WTC11 (cell line): ENCODE measurements around the gene ZNF75A. TPM values are rescaled to one million over a fixed set of nuclear protein-coding genes. Genes with fewer than 3 reads are reported as not detected.

ENCODE experiments used
- ATAC-seq: fragments of 200-7000 bp; cut with Tn5 transposase; 2 replicates; pipeline ENCODE4 v1.10.0; 2021; ENCODE audit warnings: mild to moderate bottlenecking, moderate library complexity
- CTCF ChIA-PET: fragments of 300-600 bp; sonication (Branson Sonifier 250); formaldehyde crosslinking; loops from one replicate; lab custom pipeline; 2021; ENCODE audit warnings: antibody characterized with exemption; lab: Charles Lee
- POLR2A ChIA-PET: fragments of 350-600 bp; sonication (Branson Sonifier 250); formaldehyde crosslinking; loops from one replicate; lab custom pipeline; 2021; ENCODE audit warnings: antibody characterized with exemption; lab: Charles Lee
- DNase-seq: peaks from one replicate; pipeline ENCODE4 v3.0.0; 2021; ENCODE audit warnings: low spot score
- H3K27ac Mint-ChIP-seq: 2 replicates; pipeline ENCODE4 v1.8.0; 2021; ENCODE audit warnings: mixed read lengths
- H3K27me3 Mint-ChIP-seq: 2 replicates; pipeline ENCODE4 v1.8.0; 2021; ENCODE audit warnings: low read depth, mild to moderate bottlenecking, moderate library complexity, mixed read lengths
- H3K36me3 Mint-ChIP-seq: 2 replicates; pipeline ENCODE4 v1.8.0; 2021; ENCODE audit warnings: mixed read lengths
- H3K4me1 Mint-ChIP-seq: 2 replicates; pipeline ENCODE4 v1.8.0; 2022; ENCODE audit warnings: mixed read lengths
- H3K4me3 Mint-ChIP-seq: 2 replicates; pipeline ENCODE4 v1.8.0; 2021; ENCODE audit warnings: mild to moderate bottlenecking, moderate library complexity, mixed read lengths
- H3K9me3 Mint-ChIP-seq: 2 replicates; pipeline ENCODE4 v1.8.0; 2021; ENCODE audit warnings: mixed read lengths
- ESRRA ChIP-seq: sonication (generic); formaldehyde crosslinking; IDR thresholded peaks from 2 replicates; pipeline ENCODE4 v1.8.1; 2022; ENCODE audit warnings: mild to moderate bottlenecking, missing genetic modification reagents, borderline replicate concordance
- FOXP1 ChIP-seq: sonication (generic); formaldehyde crosslinking; IDR thresholded peaks from 2 replicates; pipeline ENCODE4 v1.8.0; 2022; ENCODE audit warnings: missing genetic modification reagents, mild to moderate bottlenecking, moderate library complexity, borderline replicate concordance
- GABPB1 ChIP-seq: sonication (generic); formaldehyde crosslinking; IDR thresholded peaks from 2 replicates; pipeline ENCODE4 v1.8.1; 2023; ENCODE audit warnings: mild to moderate bottlenecking, missing genetic modification reagents
- GTF2I ChIP-seq: fragments of 250-450 bp; sonication (Bioruptor Pico); conservative IDR thresholded peaks from 2 replicates; pipeline ENCODE4 v1.4.0; 2021; ENCODE audit warnings: mild to moderate bottlenecking
- JAZF1 ChIP-seq: fragments of 250-450 bp; sonication (Bioruptor Pico); IDR thresholded peaks from 2 replicates; pipeline ENCODE4 v1.9.0; 2021; ENCODE audit warnings: moderate library complexity, mild to moderate bottlenecking, inconsistent platforms
- KAT7 ChIP-seq: sonication (generic); formaldehyde crosslinking; IDR thresholded peaks from 2 replicates; pipeline ENCODE4 v1.8.1; 2023; ENCODE audit warnings: missing genetic modification reagents, mild to moderate bottlenecking, borderline replicate concordance
- MYBL2 ChIP-seq: sonication (generic); formaldehyde crosslinking; IDR thresholded peaks from 2 replicates; pipeline ENCODE4 v1.8.1; 2023; ENCODE audit warnings: mild to moderate bottlenecking, moderate library complexity, missing genetic modification reagents
- NR2C2 ChIP-seq: sonication (generic); formaldehyde crosslinking; IDR thresholded peaks from 2 replicates; pipeline ENCODE4 v1.8.0; 2022; ENCODE audit warnings: mild to moderate bottlenecking, missing genetic modification reagents
- NR3C1 ChIP-seq: sonication (generic); formaldehyde crosslinking; conservative IDR thresholded peaks from 2 replicates; pipeline ENCODE4 v1.8.1; 2023; ENCODE audit warnings: low read depth, mild to moderate bottlenecking, missing genetic modification reagents
- RELA ChIP-seq: sonication (generic); formaldehyde crosslinking; IDR thresholded peaks from 2 replicates; pipeline ENCODE4 v1.8.1; 2022; ENCODE audit warnings: missing genetic modification reagents, mild to moderate bottlenecking, borderline replicate concordance
- SP1 ChIP-seq: sonication (generic); formaldehyde crosslinking; conservative IDR thresholded peaks from 2 replicates; pipeline ENCODE4 v1.8.1; 2022; ENCODE audit warnings: missing genetic modification reagents
- TCF7 ChIP-seq: sonication (generic); formaldehyde crosslinking; IDR thresholded peaks from 2 replicates; pipeline ENCODE4 v1.8.0; 2022; ENCODE audit warnings: mild to moderate bottlenecking, low read depth, missing genetic modification reagents, moderate library complexity
- TEAD4 ChIP-seq: sonication (generic); formaldehyde crosslinking; IDR thresholded peaks from 2 replicates; pipeline ENCODE4 v1.8.0; 2022; ENCODE audit warnings: mild to moderate bottlenecking, missing genetic modification reagents
- ZBTB21 ChIP-seq: sonication (generic); formaldehyde crosslinking; IDR thresholded peaks from 2 replicates; pipeline ENCODE4 v1.8.1; 2023; ENCODE audit warnings: mild to moderate bottlenecking, missing genetic modification reagents, borderline replicate concordance
- ZNF138 ChIP-seq: sonication (generic); formaldehyde crosslinking; conservative IDR thresholded peaks from 2 replicates; pipeline ENCODE4 v1.8.1; 2022; ENCODE audit warnings: mild to moderate bottlenecking, moderate library complexity, missing genetic modification reagents
- total RNA-seq: library from RNA; stranded (reverse); gene quantifications from 3 replicates; pipeline ENCODE4 v1.2.3, GENCODE V29; 2021
- TF ChIP-seq, protein P1 (sequence below): sonication (generic); formaldehyde crosslinking; IDR thresholded peaks from 2 replicates; pipeline ENCODE4 v1.8.0; 2023; ENCODE audit warnings: missing genetic modification reagents
- TF ChIP-seq, protein P2 (sequence below): sonication (generic); formaldehyde crosslinking; IDR thresholded peaks from 2 replicates; pipeline ENCODE4 v1.8.1; 2022; ENCODE audit warnings: low read depth, missing genetic modification reagents, borderline replicate concordance
- TF ChIP-seq, protein P3 (sequence below): sonication (generic); formaldehyde crosslinking; IDR thresholded peaks from 2 replicates; pipeline ENCODE4 v1.8.1; 2023; ENCODE audit warnings: mild to moderate bottlenecking, moderate library complexity, missing genetic modification reagents
- TF ChIP-seq, protein P4 (sequence below): sonication (generic); formaldehyde crosslinking; IDR thresholded peaks from 2 replicates; pipeline ENCODE4 v1.8.0; 2022; ENCODE audit warnings: mild to moderate bottlenecking, missing genetic modification reagents
- TF ChIP-seq, protein P5 (sequence below): fragments of 250-450 bp; sonication (Bioruptor Pico); IDR thresholded peaks from 2 replicates; pipeline ENCODE4 v2.1.2; 2022; ENCODE audit warnings: mild to moderate bottlenecking, moderate library complexity

The ZNF75A gene
- total RNA-seq, 1 experiment from 2014 or later = 31.5 TPM

GRCh38 chr16:3256146-3256865 lies 49.0 kb upstream of the ZNF75A start, which contains the start of gene MEFV (continued):
- TF ChIP-seq ZBTB21 (no peak), NR3C1 (no peak), ESRRA (CRISPR knock-in tag) (no peak), ZNF138 (CRISPR knock-in tag) (no peak), TEAD4 (no peak), TCF7 (CRISPR knock-in tag) (no peak), GTF2I (CRISPR knock-in tag) (no peak), NR2C2 (CRISPR knock-in tag) (no peak)
- TF ChIP-seq, protein P1, sequence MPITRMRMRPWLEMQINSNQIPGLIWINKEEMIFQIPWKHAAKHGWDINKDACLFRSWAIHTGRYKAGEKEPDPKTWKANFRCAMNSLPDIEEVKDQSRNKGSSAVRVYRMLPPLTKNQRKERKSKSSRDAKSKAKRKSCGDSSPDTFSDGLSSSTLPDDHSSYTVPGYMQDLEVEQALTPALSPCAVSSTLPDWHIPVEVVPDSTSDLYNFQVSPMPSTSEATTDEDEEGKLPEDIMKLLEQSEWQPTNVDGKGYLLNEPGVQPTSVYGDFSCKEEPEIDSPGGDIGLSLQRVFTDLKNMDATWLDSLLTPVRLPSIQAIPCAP (CRISPR knock-in tag) = no peak

DNA sequence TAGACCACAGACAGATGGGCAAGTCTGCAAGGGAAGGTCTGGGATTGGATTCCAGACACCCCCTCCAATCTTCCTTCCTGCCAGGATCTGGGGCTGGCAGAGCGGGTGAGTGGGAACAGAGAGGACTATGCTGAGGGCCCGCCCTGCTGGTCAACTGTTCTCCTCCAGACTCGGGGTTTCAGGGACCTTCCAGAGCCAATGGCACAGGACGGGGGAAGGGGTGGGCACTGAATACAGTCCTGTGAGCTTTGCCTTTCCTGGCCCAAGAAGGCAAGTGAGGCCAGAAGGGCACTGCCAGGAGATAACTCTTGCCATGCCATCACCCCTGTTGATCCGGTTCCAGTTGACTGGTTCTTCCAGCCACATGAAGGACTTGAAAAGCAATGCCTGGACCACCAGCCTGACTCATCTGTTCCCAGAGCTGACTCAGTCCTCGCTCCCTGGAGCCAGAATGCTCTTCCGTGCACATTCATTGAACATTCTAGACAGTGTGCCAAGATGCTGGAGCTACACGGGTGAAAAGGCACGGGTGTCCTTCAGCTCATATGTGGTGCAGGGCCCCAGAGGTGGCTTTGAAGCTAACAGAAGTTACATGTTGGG lies 48.3 kb upstream of the ZNF75A start:
- H3K36me3 Mint-ChIP-seq = no peaks in the 10 kb centered on the region
- DNase-seq (no peak), ATAC-seq (no peak)
- no peaks in the 10 kb centered on the region for H3K4me1 Mint-ChIP-seq
- peaks cover 58% of the 10 kb centered on the region for H3K27me3 Mint-ChIP-seq
- TF ChIP-seq, protein P2, sequence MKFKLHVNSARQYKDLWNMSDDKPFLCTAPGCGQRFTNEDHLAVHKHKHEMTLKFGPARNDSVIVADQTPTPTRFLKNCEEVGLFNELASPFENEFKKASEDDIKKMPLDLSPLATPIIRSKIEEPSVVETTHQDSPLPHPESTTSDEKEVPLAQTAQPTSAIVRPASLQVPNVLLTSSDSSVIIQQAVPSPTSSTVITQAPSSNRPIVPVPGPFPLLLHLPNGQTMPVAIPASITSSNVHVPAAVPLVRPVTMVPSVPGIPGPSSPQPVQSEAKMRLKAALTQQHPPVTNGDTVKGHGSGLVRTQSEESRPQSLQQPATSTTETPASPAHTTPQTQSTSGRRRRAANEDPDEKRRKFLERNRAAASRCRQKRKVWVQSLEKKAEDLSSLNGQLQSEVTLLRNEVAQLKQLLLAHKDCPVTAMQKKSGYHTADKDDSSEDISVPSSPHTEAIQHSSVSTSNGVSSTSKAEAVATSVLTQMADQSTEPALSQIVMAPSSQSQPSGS = no peak
- TF ChIP-seq, protein P3, sequence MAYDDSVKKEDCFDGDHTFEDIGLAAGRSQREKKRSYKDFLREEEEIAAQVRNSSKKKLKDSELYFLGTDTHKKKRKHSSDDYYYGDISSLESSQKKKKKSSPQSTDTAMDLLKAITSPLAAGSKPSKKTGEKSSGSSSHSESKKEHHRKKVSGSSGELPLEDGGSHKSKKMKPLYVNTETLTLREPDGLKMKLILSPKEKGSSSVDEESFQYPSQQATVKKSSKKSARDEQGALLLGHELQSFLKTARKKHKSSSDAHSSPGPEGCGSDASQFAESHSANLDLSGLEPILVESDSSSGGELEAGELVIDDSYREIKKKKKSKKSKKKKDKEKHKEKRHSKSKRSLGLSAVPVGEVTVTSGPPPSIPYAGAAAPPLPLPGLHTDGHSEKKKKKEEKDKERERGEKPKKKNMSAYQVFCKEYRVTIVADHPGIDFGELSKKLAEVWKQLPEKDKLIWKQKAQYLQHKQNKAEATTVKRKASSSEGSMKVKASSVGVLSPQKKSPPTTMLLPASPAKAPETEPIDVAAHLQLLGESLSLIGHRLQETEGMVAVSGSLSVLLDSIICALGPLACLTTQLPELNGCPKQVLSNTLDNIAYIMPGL (CRISPR knock-in tag) = no peak
- no peak for TF ChIP-seq FOXP1 (CRISPR knock-in tag)
- TF ChIP-seq NR2C2 (CRISPR knock-in tag) = no peak
- TF ChIP-seq, protein P4, sequence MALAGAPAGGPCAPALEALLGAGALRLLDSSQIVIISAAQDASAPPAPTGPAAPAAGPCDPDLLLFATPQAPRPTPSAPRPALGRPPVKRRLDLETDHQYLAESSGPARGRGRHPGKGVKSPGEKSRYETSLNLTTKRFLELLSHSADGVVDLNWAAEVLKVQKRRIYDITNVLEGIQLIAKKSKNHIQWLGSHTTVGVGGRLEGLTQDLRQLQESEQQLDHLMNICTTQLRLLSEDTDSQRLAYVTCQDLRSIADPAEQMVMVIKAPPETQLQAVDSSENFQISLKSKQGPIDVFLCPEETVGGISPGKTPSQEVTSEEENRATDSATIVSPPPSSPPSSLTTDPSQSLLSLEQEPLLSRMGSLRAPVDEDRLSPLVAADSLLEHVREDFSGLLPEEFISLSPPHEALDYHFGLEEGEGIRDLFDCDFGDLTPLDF (CRISPR knock-in tag) = no peak
- TF ChIP-seq MYBL2 (CRISPR knock-in tag) = no peak
- no peak for TF ChIP-seq JAZF1
- no peak for TF ChIP-seq KAT7 (CRISPR knock-in tag)
- H3K27ac Mint-ChIP-seq = no peak overlapping the region
- ChIA-PET CTCF (interaction anchor here (1.2 to 1.5 kb wide), 2 partner anchors 10 to 22 kb away, joined by 3 to 5 read pairs; partner anchors contain the start of gene ZNF200), POLR2A (interaction anchor here (0.6 kb wide), 1 partner anchor 15 kb away, joined by 3 read pairs; no protein-coding TSS in a partner anchor)
- H3K9me3 Mint-ChIP-seq = peaks cover 4% of the 10 kb centered on the region
- H3K4me3 Mint-ChIP-seq = no peak overlapping the region

DNA sequence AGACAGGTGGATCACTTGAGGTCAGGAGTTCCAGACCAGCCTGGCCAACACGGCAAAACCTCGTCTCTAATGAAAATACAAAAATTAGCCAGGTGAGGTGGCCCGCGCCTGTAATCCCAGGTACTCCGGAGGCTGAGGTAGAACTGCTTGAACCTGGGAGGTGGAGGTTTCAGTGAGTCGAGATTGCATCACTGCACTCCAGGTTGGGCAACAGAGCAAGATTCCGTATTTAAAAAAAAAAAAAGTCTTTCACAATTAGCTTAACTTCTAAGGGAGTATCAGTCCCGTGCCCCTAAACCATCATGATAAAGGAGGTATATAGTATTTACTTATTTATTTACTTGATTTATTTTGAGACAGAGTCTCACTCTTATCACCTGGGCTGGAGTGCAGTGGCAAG lies 45.5 kb upstream of the ZNF75A start:
- POLR2A ChIA-PET = no interaction called here

More for the DNA sequence above, 45.5 kb upstream of the ZNF75A start:
- TF ChIP-seq SP1 (CRISPR knock-in tag) (no peak), RELA (CRISPR knock-in tag) (no peak), GABPB1 (peak; percentile 27; the same call in 1 of the 2 replicates), TCF7 (CRISPR knock-in tag) (no peak)
- TF ChIP-seq, protein P5, sequence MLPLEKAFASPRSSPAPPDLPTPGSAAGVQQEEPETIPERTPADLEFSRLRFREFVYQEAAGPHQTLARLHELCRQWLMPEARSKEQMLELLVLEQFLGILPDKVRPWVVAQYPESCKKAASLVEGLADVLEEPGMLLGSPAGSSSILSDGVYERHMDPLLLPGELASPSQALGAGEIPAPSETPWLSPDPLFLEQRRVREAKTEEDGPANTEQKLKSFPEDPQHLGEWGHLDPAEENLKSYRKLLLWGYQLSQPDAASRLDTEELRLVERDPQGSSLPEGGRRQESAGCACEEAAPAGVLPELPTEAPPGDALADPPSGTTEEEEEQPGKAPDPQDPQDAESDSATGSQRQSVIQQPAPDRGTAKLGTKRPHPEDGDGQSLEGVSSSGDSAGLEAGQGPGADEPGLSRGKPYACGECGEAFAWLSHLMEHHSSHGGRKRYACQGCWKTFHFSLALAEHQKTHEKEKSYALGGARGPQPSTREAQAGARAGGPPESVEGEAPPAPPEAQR (CRISPR knock-in tag) = no peak
- Mint-ChIP-seq H3K27ac (no peak overlapping the region), H3K36me3 (no peaks in the 10 kb centered on the region), H3K27me3 (peaks cover 67% of the 10 kb centered on the region), H3K4me3 (no peak overlapping the region), H3K4me1 (peaks cover 6% of the 10 kb centered on the region; the same call in 1 of the 2 replicates), H3K9me3 (peaks cover 7% of the 10 kb centered on the region)
- CTCF ChIA-PET = no interaction called here
- ATAC-seq (no peak), DNase-seq (no peak)
